Activated CD8-positive, alpha-beta T cell treated with anti-CD3 and anti-CD28 coated beads for 36 hours (primary cell): ENCODE results near the gene AP1S3. TPM values are rescaled to one million over a fixed set of nuclear protein-coding genes. Genes with fewer than 3 reads are reported as not detected.

ENCODE experiments used
- ATAC-seq: fragments of 200-7000 bp; cut with Tn5 transposase; one replicate; pipeline ENCODE4 v1.10.0; 2021; ENCODE audit warnings: mild to moderate bottlenecking, moderate library complexity
- CTCF ChIA-PET: fragments of 350-600 bp; sonication (Branson Sonifier 250); formaldehyde crosslinking; loops from one replicate; lab custom pipeline; 2021; ENCODE audit warnings: antibody characterized with exemption; lab: Charles Lee
- POLR2A ChIA-PET: fragments of 350-600 bp; sonication (Branson Sonifier 250); formaldehyde crosslinking; loops from one replicate; lab custom pipeline; 2021; ENCODE audit warnings: antibody characterized with exemption; lab: Charles Lee
- DNase-seq: peaks from one replicate; pipeline ENCODE4 v3.0.0-alpha.2; 2020
- H3K27ac Mint-ChIP-seq: one replicate; pipeline ENCODE4 v1.8.0; 2021; ENCODE audit warnings: mild to moderate bottlenecking, mixed read lengths
- H3K27me3 Mint-ChIP-seq: one replicate; pipeline ENCODE4 v1.8.0; 2021; ENCODE audit warnings: mixed read lengths
- H3K36me3 Mint-ChIP-seq: one replicate; pipeline ENCODE4 v1.8.0; 2021; ENCODE audit warnings: low read depth, mixed read lengths
- H3K4me1 Mint-ChIP-seq: one replicate; pipeline ENCODE4 v1.8.0; 2021; ENCODE audit warnings: low read depth, mixed read lengths
- H3K4me3 Mint-ChIP-seq: one replicate; pipeline ENCODE4 v1.8.0; 2021; ENCODE audit warnings: mild to moderate bottlenecking, moderate library complexity, mixed read lengths
- H3K9me3 Mint-ChIP-seq: one replicate; pipeline ENCODE4 v1.8.0; 2021; ENCODE audit warnings: mixed read lengths
- CTCF ChIP-seq: fragments of 200-600 bp; IDR thresholded peaks from one replicate; pipeline ENCODE4 v1.8.0; 2022; ENCODE audit warnings: antibody characterized with exemption, mild to moderate bottlenecking
- intact Hi-C: fragments of 100-400 bp; cut with micrococcal nuclease; formaldehyde crosslinking; loops from one replicate; pipeline ENCODE4 v1.10.0; 2022
- total RNA-seq, 2 experiments: library from RNA; stranded (reverse); gene quantifications; one replicate each; pipeline ENCODE4 v1.2.3, GENCODE V29; 2021

The AP1S3 gene
- total RNA-seq, 2 experiments from 2014 or later = 5.7 to 6.6 TPM

GRCh38 chr2:223787358-223787757, 50.0 kb downstream of the AP1S3 start:
- POLR2A ChIA-PET = no interaction called here
- ATAC-seq = no peak
- no peaks in the 10 kb centered on the region for H3K9me3 Mint-ChIP-seq
- DNase-seq = no peak
- H3K36me3 Mint-ChIP-seq = no peaks in the 10 kb centered on the region
- no peaks in the 10 kb centered on the region for H3K4me1 Mint-ChIP-seq
- CTCF ChIA-PET = no interaction called here
- no peaks in the 10 kb centered on the region for H3K27me3 Mint-ChIP-seq
- intact Hi-C loops = no loop called here
- TF ChIP-seq CTCF = no peak
- H3K4me3 Mint-ChIP-seq = no peak overlapping the region
- H3K27ac Mint-ChIP-seq = no peak overlapping the region

GRCh38 chr2:223786943-223787342, 50.4 kb downstream of the AP1S3 start:
- H3K27me3 Mint-ChIP-seq = no peaks in the 10 kb centered on the region
- ChIA-PET CTCF (no interaction called here), POLR2A (no interaction called here)
- no peak overlapping the region for H3K4me3 Mint-ChIP-seq
- H3K9me3 Mint-ChIP-seq = no peaks in the 10 kb centered on the region
- no peak for ATAC-seq
- H3K27ac Mint-ChIP-seq = no peak overlapping the region
- no peak for DNase-seq
- intact Hi-C loops = no loop called here
- H3K36me3 Mint-ChIP-seq = no peaks in the 10 kb centered on the region
- no peaks in the 10 kb centered on the region for H3K4me1 Mint-ChIP-seq
- no peak for TF ChIP-seq CTCF

- Mint-ChIP-seq H3K9me3 (no peaks in the 10 kb centered on the region), H3K36me3 (no peaks in the 10 kb centered on the region), H3K4me3 (no peak overlapping the region), H3K27me3 (no peaks in the 10 kb centered on the region), H3K27ac (no peak overlapping the region), H3K4me1 (no peaks in the 10 kb centered on the region)
- intact Hi-C loops = no loop called here
- ChIA-PET CTCF (no interaction called here), POLR2A (no interaction called here)
- DNase-seq = no peak
- TF ChIP-seq CTCF = no peak
- ATAC-seq = no peak
These were observed 51.1 kb downstream of the AP1S3 start for GRCh38 chr2:223786236-223786635.

GRCh38 chr2:223784221-223784772, 53.1 kb downstream of the AP1S3 start:
- H3K9me3 Mint-ChIP-seq = no peaks in the 10 kb centered on the region
- DNase-seq (no peak), ATAC-seq (no peak)
- intact Hi-C loops = no loop called here
- CTCF ChIA-PET = no interaction called here
- no peak overlapping the region for H3K27ac Mint-ChIP-seq
- H3K36me3 Mint-ChIP-seq = no peaks in the 10 kb centered on the region
- no peak for TF ChIP-seq CTCF
- H3K4me3 Mint-ChIP-seq = no peak overlapping the region
- POLR2A ChIA-PET = no interaction called here
- H3K4me1 Mint-ChIP-seq = no peaks in the 10 kb centered on the region
- no peaks in the 10 kb centered on the region for H3K27me3 Mint-ChIP-seq

- intact Hi-C loops = no loop called here
- H3K4me3 Mint-ChIP-seq = no peak overlapping the region
- no peaks in the 10 kb centered on the region for H3K9me3 Mint-ChIP-seq
- no peak for TF ChIP-seq CTCF
- H3K27me3 Mint-ChIP-seq = no peaks in the 10 kb centered on the region
- ATAC-seq = no peak
- no peak for DNase-seq
- no peak overlapping the region for H3K27ac Mint-ChIP-seq
- POLR2A ChIA-PET = interaction anchor here (1.1 kb wide), 1 partner anchor 11 kb away, joined by 3 read pairs; no protein-coding TSS in a partner anchor
- no peaks in the 10 kb centered on the region for H3K4me1 Mint-ChIP-seq
- CTCF ChIA-PET = no interaction called here
- H3K36me3 Mint-ChIP-seq = no peaks in the 10 kb centered on the region
These were observed 54.8 kb downstream of the AP1S3 start for GRCh38 chr2:223782629-223783028.
